CD4-positive, alpha-beta T cell treated with Interleukin-6 for 4 hours (primary cell): ENCODE data around the gene FLYWCH2.
A peak's percentile ranks its signal among the peaks of the same experiment; 100 is the strongest.
"Not testable (repeated sequence)": the region's sequence is repeated elsewhere in the genome, so short reads cannot be mapped to it uniquely, and the experiment has no call there.

ENCODE experiments used
- DNase-seq: peaks from one replicate; pipeline ENCODE4 v3.0.0-alpha.2; 2020; ENCODE audit warnings: mixed read lengths

Gene FLYWCH2

DNA sequence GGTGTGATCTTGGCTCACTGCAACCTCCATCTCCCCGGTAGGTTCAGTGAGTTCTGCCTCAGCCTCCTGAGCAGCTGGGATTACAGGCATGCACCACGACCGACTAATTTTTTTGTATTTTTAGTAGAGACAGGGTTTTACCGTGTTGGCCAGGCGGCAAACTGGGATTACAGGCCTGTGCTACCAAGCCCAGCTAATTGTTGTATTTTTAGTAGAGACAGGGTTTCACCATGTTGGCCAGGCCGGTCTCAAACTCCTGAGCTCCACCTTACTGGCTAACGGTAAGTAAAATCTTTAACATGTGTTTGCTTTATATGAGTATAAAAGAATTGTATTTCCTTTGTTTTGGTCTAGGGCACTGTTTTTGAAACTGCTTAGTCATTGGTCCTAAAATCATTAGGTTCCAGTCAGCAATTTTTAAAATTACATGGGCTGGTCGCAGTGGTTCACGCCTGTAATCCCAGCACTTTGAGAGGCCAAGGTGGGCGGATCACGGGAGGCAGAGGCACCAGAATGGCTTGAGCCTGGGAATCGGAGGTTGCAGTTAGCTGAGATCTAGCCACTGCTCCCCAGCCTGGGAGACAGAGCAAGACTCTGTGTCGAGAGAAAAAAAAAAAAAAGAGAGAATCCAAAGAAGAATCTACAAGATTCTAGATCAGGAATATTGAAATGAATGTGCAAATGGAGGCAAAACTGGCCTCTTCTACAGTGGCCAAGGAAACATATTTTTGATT lies 32.3 kb downstream of the FLYWCH2 start:
- DNase-seq: no peak

DNA sequence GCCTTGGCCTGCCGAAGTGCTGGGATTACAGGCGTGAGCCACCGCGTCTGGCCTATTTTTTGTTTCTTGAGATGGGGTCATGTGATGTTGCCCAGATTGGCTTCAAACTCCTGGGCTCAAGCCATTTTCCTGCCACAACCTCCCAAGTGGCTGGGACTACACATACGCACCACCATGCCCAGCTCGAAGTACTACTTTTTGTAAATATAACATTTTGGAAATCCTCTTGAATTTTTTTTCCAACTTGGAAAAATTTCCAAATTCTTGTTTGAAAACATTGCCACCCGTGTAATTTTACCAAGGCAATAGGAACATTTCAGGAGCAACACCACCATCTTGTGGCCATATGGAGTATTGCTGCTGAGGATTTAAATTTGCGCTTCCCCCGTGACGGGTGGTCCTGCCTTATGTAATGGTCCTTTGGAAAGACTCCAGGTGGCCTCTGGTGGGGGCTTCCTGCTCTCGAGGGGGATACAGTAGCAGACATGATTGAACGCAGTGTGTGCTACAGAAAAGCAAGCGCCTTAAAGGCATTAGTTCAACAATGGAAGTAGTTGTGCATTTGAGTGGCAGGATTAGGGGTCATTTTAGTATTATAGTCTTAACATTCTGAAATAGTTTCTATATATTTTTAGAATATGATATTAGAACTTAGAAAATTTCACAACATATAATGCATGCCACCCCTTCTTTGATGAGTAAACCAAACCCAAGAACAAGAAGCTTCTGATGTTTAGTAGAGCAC lies 36.7 kb downstream of the FLYWCH2 start:
- peak; percentile 67 for DNase-seq

DNA sequence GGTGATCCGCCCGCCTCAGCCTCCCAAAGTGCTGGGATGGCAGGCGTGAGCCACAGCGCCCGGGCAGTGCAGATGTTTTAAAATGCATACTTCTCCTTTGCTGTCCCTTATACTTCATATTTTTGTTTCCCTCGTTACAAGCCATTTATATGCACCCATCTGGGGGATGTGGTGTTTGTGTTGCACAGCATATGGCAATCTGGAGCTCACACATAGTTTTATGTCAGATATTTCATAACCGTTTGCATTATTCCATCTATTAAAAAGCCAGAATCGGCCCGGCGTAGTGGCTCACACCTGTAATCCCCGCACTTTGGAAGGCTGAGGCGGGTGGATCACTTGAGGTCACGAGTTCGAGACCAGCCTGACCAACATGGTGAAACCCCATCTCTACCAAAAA lies 40.5 kb downstream of the FLYWCH2 start:
- DNase-seq: no peak

DNA sequence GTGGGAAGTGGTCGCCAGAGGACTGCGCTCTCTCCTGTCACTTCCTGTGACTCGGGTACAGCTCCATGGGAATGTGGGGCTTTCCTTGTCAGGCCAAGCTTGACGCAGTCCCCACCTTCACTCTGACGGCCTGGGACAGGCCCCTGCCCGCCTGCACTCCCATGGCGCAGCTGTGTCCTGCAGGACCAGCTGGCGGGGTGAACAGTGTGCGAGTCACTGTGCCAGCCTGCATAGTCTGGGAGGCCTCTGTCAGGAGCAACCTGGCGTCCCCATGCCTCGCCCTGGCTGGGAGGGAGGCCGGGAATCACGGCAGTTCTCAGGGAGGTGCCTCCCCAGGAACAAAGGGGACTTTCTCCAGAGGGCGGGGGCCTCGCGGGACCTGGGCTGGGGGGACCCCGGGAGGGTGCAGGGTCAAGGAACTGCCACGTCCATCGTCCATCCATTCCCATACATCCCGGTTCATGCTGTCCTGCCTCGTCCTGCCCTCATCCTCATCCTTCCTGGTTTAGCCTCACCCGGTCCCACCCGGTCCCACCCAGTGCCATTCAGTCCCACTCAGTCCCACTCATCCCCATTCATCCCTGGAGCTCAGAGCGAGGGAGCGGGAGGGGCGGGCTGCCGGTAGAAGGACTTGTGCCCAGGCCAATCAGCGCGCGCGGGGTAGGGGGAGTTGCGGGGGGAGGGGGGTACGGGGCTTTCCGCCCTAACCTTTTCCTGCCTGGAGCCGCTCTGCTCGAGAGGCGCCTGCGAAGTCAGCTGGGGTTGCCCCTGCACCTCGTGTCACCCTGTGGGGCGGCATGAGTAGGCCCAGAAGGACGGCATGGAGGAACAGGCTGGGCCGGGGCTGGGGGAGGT lies 42.1 kb downstream of the FLYWCH2 start:
- no peak for DNase-seq

- DNase-seq: no peak
Observed at GRCh38 chr16:2925951-2926649, 43.1 kb downstream of the FLYWCH2 start.

DNA sequence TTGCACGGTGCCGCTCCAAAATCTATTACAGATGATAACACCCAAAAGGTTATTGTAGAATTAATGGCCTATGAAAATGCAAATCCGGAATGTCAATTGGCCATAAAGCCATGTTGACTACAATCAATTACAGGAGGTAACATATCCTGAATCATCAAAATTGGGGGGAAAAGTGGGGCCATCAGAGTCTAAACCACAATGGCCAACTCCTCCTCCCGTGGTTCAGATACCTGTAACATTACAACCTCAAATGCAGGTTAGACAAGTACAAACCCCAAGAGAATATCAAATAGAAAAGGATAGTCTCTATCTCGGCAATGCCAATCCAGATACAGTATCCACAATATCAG lies 43.6 kb downstream of the FLYWCH2 start:
- DNase-seq: no peak

GRCh38 chr16:2927010-2927646 lies 44.1 kb downstream of the FLYWCH2 start:
- peak; percentile 89 for DNase-seq

DNA sequence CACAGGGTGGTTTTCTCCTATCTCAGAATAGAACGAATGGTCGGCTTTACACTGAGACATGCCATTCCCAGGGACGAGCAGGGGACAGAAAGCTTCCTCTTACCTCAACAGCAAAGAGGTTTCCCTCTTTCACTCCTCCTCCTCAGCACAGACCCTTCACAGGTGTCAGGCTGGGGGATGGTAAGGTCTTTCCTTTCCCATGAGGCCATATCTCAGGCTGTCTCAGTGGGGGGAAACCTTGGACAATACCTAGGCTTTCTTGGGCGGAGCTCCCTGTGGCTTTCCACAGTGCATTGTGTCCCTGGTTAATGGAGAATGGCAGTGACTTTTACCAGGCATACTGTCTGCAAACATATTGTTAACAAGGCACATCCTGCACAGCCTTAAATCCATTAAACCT lies 45.1 kb downstream of the FLYWCH2 start:
- not testable (repeated sequence) for DNase-seq

DNA sequence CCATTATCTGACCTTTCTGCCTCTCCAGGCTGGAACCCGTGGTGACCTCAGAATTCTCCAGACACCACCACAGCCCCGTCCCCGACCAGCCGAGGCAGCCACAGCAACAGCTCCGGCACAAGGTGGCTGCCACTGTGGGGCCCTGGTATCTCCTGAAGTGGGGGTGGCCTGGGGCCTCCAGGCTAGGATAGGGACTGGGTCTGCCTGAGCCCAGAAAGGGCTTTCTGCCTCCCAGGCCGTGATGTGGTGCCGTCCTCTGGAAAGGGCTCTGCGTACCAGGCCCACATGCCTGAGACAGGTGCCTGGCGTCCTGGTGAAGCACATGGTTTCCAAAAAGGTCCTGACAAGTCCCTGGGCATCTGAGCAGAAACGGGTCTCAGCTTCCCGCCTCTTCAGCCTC lies 45.8 kb downstream of the FLYWCH2 start:
- no peak for DNase-seq

GRCh38 chr16:2929693-2930092 lies 46.7 kb downstream of the FLYWCH2 start:
- no peak for DNase-seq

DNA sequence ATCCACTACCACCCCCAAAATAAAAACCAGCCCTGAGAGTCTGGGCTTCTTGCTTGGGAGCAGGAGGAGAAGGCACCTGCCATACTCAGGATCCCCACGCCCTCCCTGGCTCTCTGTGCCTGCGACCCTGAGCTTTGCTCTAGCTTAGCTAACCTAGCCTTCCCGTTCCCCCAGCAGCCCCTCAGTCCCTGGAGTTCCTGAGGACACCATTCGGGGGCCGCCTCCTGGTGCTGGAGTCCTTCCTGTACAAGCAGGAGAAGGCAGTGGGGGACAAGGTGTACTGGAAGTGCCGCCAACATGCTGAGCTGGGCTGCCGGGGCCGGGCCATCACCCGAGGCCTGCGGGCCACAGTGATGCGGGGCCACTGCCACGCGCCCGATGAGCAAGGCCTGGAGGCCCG lies 47.2 kb downstream of the FLYWCH2 start:
- no peak for DNase-seq

DNA sequence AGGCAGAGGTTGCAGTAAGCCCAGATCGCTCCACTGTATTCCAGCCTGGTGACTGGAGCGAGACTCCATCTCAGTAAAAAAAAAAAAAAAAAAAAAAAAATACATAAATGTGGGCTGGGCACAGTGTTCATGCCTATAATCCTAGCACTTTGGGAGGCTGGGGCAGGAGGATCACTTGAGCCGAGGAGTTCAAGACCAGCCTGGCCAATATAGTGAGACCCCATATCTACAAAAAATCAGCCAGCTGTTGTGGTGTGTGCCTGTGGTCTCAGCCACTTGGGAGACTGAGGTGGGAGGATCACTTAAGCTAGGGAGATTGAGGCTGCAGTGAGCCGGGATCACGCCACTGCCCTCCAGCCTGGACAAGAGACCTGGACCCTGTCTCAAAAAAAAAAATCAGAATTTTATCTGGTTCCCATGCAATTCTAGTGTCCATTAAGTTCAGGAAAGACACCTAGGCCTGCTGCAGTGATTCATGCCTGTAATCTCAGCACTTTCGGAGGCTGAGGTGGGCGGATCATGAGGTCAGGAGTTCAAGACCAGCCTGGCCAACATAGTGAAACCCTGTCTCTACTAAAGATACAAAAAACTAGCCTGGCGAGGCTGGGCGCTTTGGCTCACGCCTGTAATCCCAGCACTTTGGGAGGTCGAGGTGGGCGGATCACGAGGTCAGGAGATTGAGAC lies 48.4 kb downstream of the FLYWCH2 start:
- not testable (repeated sequence) for DNase-seq

- DNase-seq: no peak
Observed at GRCh38 chr16:2933136-2933535, 50.1 kb downstream of the FLYWCH2 start.

GRCh38 chr16:2933701-2934100 lies 50.7 kb downstream of the FLYWCH2 start:
- DNase-seq: no peak

DNA sequence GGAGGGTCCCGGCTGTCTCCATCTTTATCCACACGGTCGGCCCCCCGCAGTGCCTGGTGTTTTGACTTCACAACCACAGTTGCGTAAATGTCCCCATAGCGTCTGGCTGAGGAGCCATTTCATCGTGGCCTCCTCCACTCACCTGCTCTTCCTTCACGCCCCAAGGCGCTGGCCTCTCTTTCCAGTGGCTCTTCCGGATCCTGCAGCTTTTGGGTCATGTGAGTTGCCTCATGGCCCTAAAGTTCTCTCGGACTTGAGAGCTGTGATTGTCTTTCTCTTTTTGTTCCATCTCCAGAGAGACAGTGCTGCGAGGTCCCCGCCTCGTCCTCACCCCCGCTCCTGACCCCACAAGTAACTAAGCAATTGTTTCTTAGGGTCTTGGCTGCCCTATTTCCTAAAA lies 51.4 kb downstream of the FLYWCH2 start:
- no peak for DNase-seq

GRCh38 chr16:2936436-2937011 lies 53.5 kb downstream of the FLYWCH2 start:
- DNase-seq: no peak

DNA sequence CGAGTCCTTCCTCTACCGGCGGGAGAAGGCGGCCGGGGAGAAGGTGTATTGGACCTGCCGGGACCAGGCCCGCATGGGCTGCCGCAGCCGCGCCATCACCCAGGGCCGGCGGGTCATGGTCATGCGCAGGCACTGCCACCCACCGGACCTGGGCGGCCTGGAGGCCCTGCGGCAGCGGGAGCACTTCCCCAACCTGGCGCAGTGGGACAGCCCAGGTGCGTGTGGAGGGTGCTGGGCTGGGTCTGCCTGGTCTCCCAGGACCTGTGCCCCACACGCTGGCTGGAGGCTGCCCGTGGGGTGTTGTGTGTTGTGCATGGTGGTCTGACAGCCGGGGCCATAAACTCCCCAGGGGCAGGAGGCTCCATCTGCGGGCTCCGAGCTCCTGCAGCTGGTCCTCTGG lies 54.2 kb downstream of the FLYWCH2 start:
- DNase-seq: no peak

GRCh38 chr16:2938206-2938605 lies 55.2 kb downstream of the FLYWCH2 start:
- no peak for DNase-seq

DNA sequence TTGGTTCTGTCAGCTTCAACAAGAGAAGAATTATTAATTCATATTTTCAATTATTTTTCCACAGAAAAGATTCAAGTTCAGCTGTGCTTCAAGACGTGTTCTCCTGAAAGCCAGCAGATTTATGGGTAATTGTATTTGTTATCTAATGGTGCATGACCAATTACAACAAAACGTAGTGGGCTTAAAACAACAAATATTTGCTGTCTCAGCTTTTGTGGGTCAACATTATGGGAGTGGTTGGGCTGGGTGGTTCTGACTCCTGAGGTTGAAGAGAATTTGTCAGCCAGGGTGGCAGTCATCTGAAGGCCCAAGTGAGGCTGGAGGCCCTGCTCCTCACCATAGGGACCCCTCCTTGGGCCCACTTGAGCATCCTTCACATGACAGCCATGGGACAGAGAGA lies 57.0 kb downstream of the FLYWCH2 start:
- no peak for DNase-seq

- DNase-seq: no peak
Observed at GRCh38 chr16:2942045-2942444, 59.0 kb downstream of the FLYWCH2 start.

- DNase-seq: not testable (repeated sequence)
Observed at GRCh38 chr16:2943716-2944115, 60.7 kb downstream of the FLYWCH2 start.

- no peak for DNase-seq
Observed at GRCh38 chr16:2946649-2947048, 63.6 kb downstream of the FLYWCH2 start.
